H9 (cell line): ENCODE measurements around the gene RPS24. TPM values are rescaled to one million over a fixed set of nuclear protein-coding genes. Genes with fewer than 3 reads are reported as not detected.

Source experiments
- DNase-seq: peaks from one replicate; pipeline ENCODE4 v3.0.0-alpha.2; 2017
- H2AFZ ChIP-seq: one replicate; pipeline ENCODE4 v1.6.1; 2013; ENCODE audit warnings: mild to moderate bottlenecking, low read length, control low read depth, moderate library complexity
- H2AK5ac ChIP-seq: 2 replicates; pipeline ENCODE4 v1.6.1; 2013; ENCODE audit warnings: low read length, control low read depth, mixed read lengths; ENCODE audit not compliant: insufficient read length
- H2BK120ac ChIP-seq: one replicate; pipeline ENCODE4 v1.6.1; 2013; ENCODE audit warnings: low read depth, mild to moderate bottlenecking, low read length, control low read depth, inconsistent platforms; ENCODE audit not compliant: poor library complexity, severe bottlenecking
- H2BK12ac ChIP-seq: 2 replicates; pipeline ENCODE4 v1.6.1; 2013; ENCODE audit warnings: low read length, control low read depth, mixed read lengths, low read depth; ENCODE audit not compliant: insufficient read length
- H2BK15ac ChIP-seq: 2 replicates; pipeline ENCODE4 v1.6.1; 2013; ENCODE audit warnings: low read depth, low read length, control low read depth
- H2BK20ac ChIP-seq: one replicate; pipeline ENCODE4 v1.6.1; 2013; ENCODE audit warnings: low read depth, mild to moderate bottlenecking, low read length, control low read depth, inconsistent platforms; ENCODE audit not compliant: poor library complexity, severe bottlenecking
- H2BK5ac ChIP-seq: 2 replicates; pipeline ENCODE4 v1.6.1; 2013; ENCODE audit warnings: low read length, control low read depth, mixed read lengths; ENCODE audit not compliant: insufficient read length
- H3K14ac ChIP-seq: 2 replicates; pipeline ENCODE4 v1.6.1; 2013; ENCODE audit warnings: low read length, control low read depth; ENCODE audit not compliant: insufficient read depth
- H3K18ac ChIP-seq: 2 replicates; pipeline ENCODE4 v1.6.1; 2013; ENCODE audit warnings: low read depth, mild to moderate bottlenecking, mixed read lengths, low read length, control low read depth; ENCODE audit not compliant: insufficient read length
- H3K23ac ChIP-seq: 2 replicates; pipeline ENCODE4 v1.6.1; 2013; ENCODE audit warnings: low read length, control low read depth, mixed read lengths, low read depth; ENCODE audit not compliant: insufficient read length
- H3K23me2 ChIP-seq: 2 replicates; pipeline ENCODE4 v1.6.1; 2013; ENCODE audit warnings: low read depth, mild to moderate bottlenecking, mixed read lengths, low read length, control low read depth; ENCODE audit not compliant: insufficient read length, poor library complexity, severe bottlenecking
- H3K27ac ChIP-seq: 2 replicates; pipeline ENCODE4 v1.5.1; 2013; ENCODE audit warnings: low read length, control low read depth, mixed read lengths, low read depth; ENCODE audit not compliant: insufficient read length
- H3K27me3 ChIP-seq: 2 replicates; pipeline ENCODE4 v1.6.1; 2013; ENCODE audit warnings: low read length, control low read depth, inconsistent platforms; ENCODE audit not compliant: insufficient read depth
- H3K4ac ChIP-seq: 2 replicates; pipeline ENCODE4 v1.6.1; 2013; ENCODE audit warnings: low read depth, mild to moderate bottlenecking, control low read depth, inconsistent platforms, low read length, moderate library complexity
- H3K4me1 ChIP-seq: 2 replicates; pipeline ENCODE4 v1.6.1; 2013; ENCODE audit warnings: low read length, control low read depth, inconsistent platforms; ENCODE audit not compliant: insufficient read depth
- H3K4me2 ChIP-seq: 2 replicates; pipeline ENCODE4 v1.6.1; 2013; ENCODE audit warnings: low read length, control low read depth, mixed read lengths; ENCODE audit not compliant: insufficient read length, insufficient read depth
- H3K56ac ChIP-seq: 2 replicates; pipeline ENCODE4 v1.6.1; 2013; ENCODE audit warnings: low read depth, mild to moderate bottlenecking, mixed read lengths, low read length, control low read depth; ENCODE audit not compliant: insufficient read length
- H3K79me1 ChIP-seq: 2 replicates; pipeline ENCODE4 v1.6.1; 2013; ENCODE audit warnings: low read depth, mild to moderate bottlenecking, moderate library complexity, low read length, control low read depth, inconsistent platforms; ENCODE audit not compliant: insufficient read depth, poor library complexity, severe bottlenecking
- H3K79me2 ChIP-seq: 2 replicates; pipeline ENCODE4 v1.6.1; 2013; ENCODE audit warnings: low read length, control low read depth, inconsistent platforms; ENCODE audit not compliant: insufficient read depth
- H3K9ac ChIP-seq: 2 replicates; pipeline ENCODE4 v1.6.1; 2013; ENCODE audit warnings: low read length, control low read depth, mixed read lengths; ENCODE audit not compliant: insufficient read length; ENCODE audit errors: extremely low read depth
- H3K9me3 ChIP-seq: one replicate; pipeline ENCODE4 v1.6.1; 2013; ENCODE audit warnings: low read depth, low read length, inconsistent platforms; ENCODE audit not compliant: control insufficient read depth
- H3T11ph ChIP-seq: one replicate; pipeline ENCODE4 v1.6.1; 2013; ENCODE audit warnings: mild to moderate bottlenecking, low read length, control low read depth, inconsistent platforms
- H4K20me1 ChIP-seq: one replicate; pipeline ENCODE4 v1.6.1; 2013; ENCODE audit not compliant: control insufficient read depth, insufficient read length, insufficient read depth
- H4K5ac ChIP-seq: 2 replicates; pipeline ENCODE4 v1.6.1; 2013; ENCODE audit warnings: low read depth, mild to moderate bottlenecking, mixed read lengths, low read length, control low read depth; ENCODE audit not compliant: insufficient read length
- H4K8ac ChIP-seq: replicated peaks from 2 replicates; pipeline ENCODE4 v1.6.1; 2013; ENCODE audit warnings: low read length, control low read depth, mixed read lengths, low read depth; ENCODE audit not compliant: insufficient read length
- H4K91ac ChIP-seq: 2 replicates; pipeline ENCODE4 v1.6.1; 2013; ENCODE audit warnings: low read depth, mild to moderate bottlenecking, moderate library complexity, mixed read lengths, low read length, control low read depth; ENCODE audit not compliant: insufficient read length
- H3K27ac Mint-ChIP-seq, 3 experiments: 2 replicates in 2 of 3; 3 replicates in 1 of 3; pipeline ENCODE4 v1.8.0; 2020 to 2021; ENCODE audit warnings: mixed read lengths in 3 of 3, mild to moderate bottlenecking in 1 of 3, moderate library complexity in 1 of 3
- H3K27me3 Mint-ChIP-seq: 2 replicates; pipeline ENCODE4 v1.8.0; 2021; ENCODE audit warnings: low read depth, mild to moderate bottlenecking, moderate library complexity, mixed read lengths
- H3K36me3 Mint-ChIP-seq, 3 experiments: 2 replicates in 2 of 3; 3 replicates in 1 of 3; pipeline ENCODE4 v1.8.0; 2020 to 2021; ENCODE audit warnings: low read depth in 3 of 3, mixed read lengths in 3 of 3; ENCODE audit not compliant: insufficient read depth in 1 of 3
- H3K4me1 Mint-ChIP-seq, 2 experiments: 2 replicates each; pipeline ENCODE4 v1.8.0; 2020; ENCODE audit warnings: mixed read lengths in 2 of 2
- H3K4me3 Mint-ChIP-seq, 2 experiments: 2 replicates in 1 of 2; 3 replicates in 1 of 2; pipeline ENCODE4 v1.8.0; 2020 to 2021; ENCODE audit warnings: mild to moderate bottlenecking in 2 of 2, mixed read lengths in 2 of 2, moderate library complexity in 1 of 2
- H3K9me3 Mint-ChIP-seq, 2 experiments: 2 replicates in 1 of 2; 3 replicates in 1 of 2; pipeline ENCODE4 v1.8.0; 2020; ENCODE audit warnings: mild to moderate bottlenecking in 2 of 2, mixed read lengths in 2 of 2, moderate library complexity in 1 of 2
- WGBS: extraction: QIAGEN DNeasy Blood & Tissue Kit; methylation state at CpG from one replicate; pipeline ENCODE4 v1.1.7; 2013; ENCODE audit warnings: missing lambda C conversion rate, low lambda C conversion rate, mixed read lengths; ENCODE audit not compliant: insufficient read length; ENCODE audit errors: extremely low coverage; 5-methylcytosine and 5-hydroxymethylcytosine counted together
- total RNA-seq: library from RNA; stranded (reverse); gene quantifications from 2 replicates; pipeline ENCODE4 v1.2.1, GENCODE V29; 2021
- TF ChIP-seq, protein P1 (sequence below): fragments of 200-600 bp; sonication (generic); conservative IDR thresholded peaks from 3 replicates; pipeline ENCODE4 v1.8.0; 2021; ENCODE audit warnings: antibody characterized with exemption, mild to moderate bottlenecking

Gene RPS24
- total RNA-seq, 1 experiment from 2014 or later = 1,966 TPM

DNA sequence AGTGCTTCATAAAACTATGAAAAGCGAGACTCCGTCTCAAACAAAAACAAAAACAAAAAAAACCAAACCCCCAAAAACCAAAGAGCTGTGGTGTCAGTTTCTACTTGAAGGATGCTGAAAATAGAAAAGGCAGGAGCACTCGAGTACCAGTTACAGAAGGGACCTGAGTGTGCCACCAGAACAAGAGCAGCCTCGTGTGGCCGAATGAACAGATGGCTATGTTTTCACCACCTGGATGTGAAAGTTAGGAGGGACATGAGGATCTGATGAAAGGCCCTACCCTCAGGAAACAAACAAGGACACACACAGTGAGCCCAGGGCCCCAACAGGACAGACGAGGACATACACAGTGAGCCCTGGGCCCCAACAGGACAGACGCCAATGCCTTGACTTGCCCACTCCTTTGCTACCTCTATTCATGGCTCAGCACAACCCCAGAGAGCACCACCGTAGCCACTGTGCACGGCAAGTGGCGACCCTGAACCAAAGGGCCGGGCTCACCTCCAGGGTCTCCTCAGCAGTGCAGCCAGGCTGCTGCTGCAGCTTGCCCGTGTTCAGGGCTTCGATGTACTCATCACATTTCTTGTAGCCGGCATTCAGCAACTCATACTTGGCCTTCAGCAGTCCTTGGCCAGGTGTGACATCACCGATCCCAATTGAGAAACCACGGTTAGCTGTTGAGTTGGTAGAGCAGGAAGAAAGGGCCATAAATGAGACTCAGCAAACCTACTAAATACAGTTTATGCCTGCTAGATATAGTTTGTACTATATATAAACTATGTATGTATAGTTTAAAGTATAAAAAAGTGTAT, 29.2 kb upstream of the RPS24 start:
- Mint-ChIP-seq H3K9me3 (no peaks in the 10 kb centered on the region), H3K27ac (no peak overlapping the region), H3K4me1 (no peaks in the 10 kb centered on the region), H3K36me3 (peaks cover 56 to 94% (median 84%) of the 10 kb centered on the region in 3 experiments; a peak in 6 of 7 replicates), H3K4me3 (no peak overlapping the region), H3K27me3 (no peaks in the 10 kb centered on the region)
- Histone ChIP-seq H2BK120ac (no peak overlapping the region), H3K4me1 (no peaks in the 10 kb centered on the region), H3K79me1 (no peaks in the 10 kb centered on the region), H4K91ac (no peak overlapping the region), H4K5ac (no peak overlapping the region), H2BK5ac (no peak overlapping the region), H3K14ac (no peak overlapping the region), H3K79me2 (no peaks in the 10 kb centered on the region), H3K27ac (no peak overlapping the region), H2AK5ac (no peak overlapping the region), H3K56ac (no peak overlapping the region), H3K4ac (no peak overlapping the region), H3K9me3 (no peaks in the 10 kb centered on the region), H3K4me2 (no peak overlapping the region), H2BK15ac (no peak overlapping the region), H4K20me1 (no peaks in the 10 kb centered on the region), H4K8ac (no peak overlapping the region), H2BK12ac (no peak overlapping the region), H3K18ac (no peak overlapping the region), H3K27me3 (no peaks in the 10 kb centered on the region), H2BK20ac (no peak overlapping the region), H3K23me2 (no peaks in the 10 kb centered on the region), H3K23ac (no peak overlapping the region), H3K9ac (no peak overlapping the region), H3T11ph (no peak overlapping the region), H2AFZ (no peak overlapping the region)
- WGBS = no CpG with 5 or more reads among the region's 16 CpGs
- TF ChIP-seq, protein P1, sequence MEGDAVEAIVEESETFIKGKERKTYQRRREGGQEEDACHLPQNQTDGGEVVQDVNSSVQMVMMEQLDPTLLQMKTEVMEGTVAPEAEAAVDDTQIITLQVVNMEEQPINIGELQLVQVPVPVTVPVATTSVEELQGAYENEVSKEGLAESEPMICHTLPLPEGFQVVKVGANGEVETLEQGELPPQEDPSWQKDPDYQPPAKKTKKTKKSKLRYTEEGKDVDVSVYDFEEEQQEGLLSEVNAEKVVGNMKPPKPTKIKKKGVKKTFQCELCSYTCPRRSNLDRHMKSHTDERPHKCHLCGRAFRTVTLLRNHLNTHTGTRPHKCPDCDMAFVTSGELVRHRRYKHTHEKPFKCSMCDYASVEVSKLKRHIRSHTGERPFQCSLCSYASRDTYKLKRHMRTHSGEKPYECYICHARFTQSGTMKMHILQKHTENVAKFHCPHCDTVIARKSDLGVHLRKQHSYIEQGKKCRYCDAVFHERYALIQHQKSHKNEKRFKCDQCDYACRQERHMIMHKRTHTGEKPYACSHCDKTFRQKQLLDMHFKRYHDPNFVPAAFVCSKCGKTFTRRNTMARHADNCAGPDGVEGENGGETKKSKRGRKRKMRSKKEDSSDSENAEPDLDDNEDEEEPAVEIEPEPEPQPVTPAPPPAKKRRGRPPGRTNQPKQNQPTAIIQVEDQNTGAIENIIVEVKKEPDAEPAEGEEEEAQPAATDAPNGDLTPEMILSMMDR = no peak
- no peak for DNase-seq
